ENCODE measurements around the gene DUOXA2. TPM values are rescaled to one million over a fixed set of nuclear protein-coding genes. Genes with fewer than 3 reads are reported as not detected.
"Not testable (repeated sequence)": the region's sequence is repeated elsewhere in the genome, so short reads cannot be mapped to it uniquely, and the experiment has no call there.

DUOXA2 gene
- polyA plus RNA-seq: under 1 TPM; 0.13 to 0.95 (median 0.56) TPM

DNA sequence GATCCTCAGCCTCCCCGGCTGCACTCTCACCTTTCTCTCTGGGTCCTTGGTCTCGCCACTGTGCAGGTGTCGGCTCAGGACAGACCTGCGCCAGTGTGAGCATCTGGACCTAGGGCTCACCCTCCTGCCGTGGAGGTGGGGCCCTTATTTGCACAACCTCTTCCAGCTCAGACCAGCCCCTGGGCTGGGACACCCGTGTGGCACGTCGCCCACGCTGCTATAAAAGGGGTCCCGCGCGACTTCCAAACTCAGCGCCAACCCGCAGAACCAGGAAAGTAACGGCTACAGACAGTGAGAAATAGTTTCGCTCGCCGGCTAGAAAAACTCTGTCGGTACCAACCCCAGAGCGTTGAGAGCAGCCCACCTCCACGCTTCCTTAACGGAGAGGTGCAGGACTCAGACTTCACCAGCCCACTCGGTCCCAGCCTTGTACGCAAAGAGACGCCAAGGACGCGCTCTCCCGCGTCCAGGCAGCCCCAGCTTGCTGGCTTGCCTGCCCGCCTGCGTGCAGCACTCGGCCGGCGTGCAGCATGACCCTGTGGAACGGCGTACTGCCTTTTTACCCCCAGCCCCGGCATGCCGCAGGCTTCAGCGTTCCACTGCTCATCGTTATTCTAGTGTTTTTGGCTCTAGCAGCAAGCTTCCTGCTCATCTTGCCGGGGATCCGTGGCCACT lies at the start of gene DUOXA2, which contains the start of gene DUOX2:
Gene DUOXA2 (plus strand): TSS at position 251 of the 675 bp plus-strand sequence. CDS start 280 bp downstream, at position 531.
Gene DUOX2 (minus strand): TSS at position 97 of the 675 bp plus-strand sequence. CDS start 761 bp downstream, outside the sequence.
- 0 to 3% (median 2%) methylated on average over 42 of the region's 42 CpGs for WGBS, 3 donors
- H3K27ac ChIP-seq (ENCODE audit: low read depth, low read length): no peak within 1 kb of the TSS

GRCh38 chr15:45064386-45064785 lies 49.7 kb upstream of the DUOXA2 start:
- WGBS, 3 donors: 67 to 86% (median 85%) methylated on average over 4 of the region's 4 CpGs
- H3K27ac ChIP-seq (ENCODE audit: low read depth, low read length): no peak overlapping the region

DNA sequence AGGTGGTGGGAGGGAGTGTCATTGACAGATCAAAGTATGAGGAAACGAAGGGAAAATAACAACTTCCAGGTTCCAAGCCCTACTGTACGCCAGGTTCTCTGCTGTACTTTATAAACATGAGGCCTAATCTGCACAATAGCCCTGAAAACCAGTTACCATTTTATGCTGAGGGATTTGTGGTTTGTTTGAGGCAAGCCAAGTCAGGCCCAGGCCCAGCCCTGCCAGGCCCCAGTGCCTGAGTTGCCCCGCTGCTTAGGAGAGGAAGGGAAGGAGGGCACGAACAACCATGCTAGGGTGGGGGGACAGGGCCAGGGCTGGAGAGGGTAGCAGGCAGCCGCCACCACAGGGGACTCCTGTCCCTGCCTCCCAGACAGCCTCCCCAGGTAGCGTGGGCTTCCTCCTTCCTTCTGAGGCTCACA lies 44.2 kb upstream of the DUOXA2 start:
- WGBS, 3 donors: 63 to 85% (median 80%) methylated on average over 3 to 5 of the region's 6 CpGs
- H3K27ac ChIP-seq (ENCODE audit: low read depth, low read length): not testable (repeated sequence)

GRCh38 chr15:45073602-45074001 lies 40.5 kb upstream of the DUOXA2 start:
- not testable (repeated sequence) for H3K27ac ChIP-seq (ENCODE audit: low read depth, low read length)

DNA sequence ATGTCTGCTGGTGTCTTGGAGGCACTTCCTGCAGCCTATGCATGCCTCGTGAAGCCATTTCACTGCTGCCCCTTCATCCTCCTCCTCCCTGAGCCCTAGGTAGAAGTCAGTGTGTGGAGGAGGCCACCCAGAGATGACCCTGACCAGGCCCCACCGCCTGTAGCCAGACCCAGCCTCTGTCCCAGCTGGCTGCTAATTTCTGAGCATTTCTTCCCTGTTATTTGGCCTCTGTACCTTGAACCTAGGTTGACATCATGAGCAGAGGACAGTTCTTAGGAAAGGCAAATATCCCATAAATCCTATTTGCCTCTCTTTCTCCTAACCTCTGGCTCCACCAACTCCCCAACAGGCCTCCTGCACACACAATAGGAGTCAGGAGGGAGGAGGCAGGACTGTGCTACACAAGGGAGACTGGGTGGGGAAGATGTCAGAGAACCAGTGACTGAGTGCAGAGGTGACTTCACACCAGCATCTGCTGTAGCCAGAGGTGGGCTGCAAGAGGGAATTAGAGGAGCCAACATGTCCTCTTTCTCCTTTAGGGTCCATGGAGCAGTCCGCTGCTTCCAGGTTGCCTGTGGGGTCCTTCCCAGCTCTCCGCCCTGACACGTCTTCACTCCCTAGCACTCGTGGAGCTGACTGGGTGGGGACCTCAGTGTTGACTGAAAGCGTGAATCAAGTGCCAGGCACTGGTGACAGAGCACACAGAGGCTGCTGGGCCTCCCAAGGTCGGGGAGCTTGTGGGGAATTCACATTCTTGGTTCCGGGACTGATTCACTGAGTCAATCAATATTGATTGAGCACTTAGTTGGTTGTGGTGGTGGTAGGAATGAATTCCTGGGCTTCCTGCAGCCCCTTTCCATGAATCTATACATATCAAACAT lies 38.4 kb upstream of the DUOXA2 start:
- not testable (repeated sequence) for H3K27ac ChIP-seq (ENCODE audit: low read depth, low read length)

GRCh38 chr15:45077391-45077790 lies 36.7 kb upstream of the DUOXA2 start:
- WGBS, 3 donors: 45 to 78% (median 58%) methylated on average over 2 of the region's 2 CpGs
- not testable (repeated sequence) for H3K27ac ChIP-seq (ENCODE audit: low read depth, low read length)

More for the DNA sequence above, 38.4 kb upstream of the DUOXA2 start:
- WGBS, 3 donors: 92 to 100% (median 100%) methylated on average over 1 of the region's 9 CpGs

DNA sequence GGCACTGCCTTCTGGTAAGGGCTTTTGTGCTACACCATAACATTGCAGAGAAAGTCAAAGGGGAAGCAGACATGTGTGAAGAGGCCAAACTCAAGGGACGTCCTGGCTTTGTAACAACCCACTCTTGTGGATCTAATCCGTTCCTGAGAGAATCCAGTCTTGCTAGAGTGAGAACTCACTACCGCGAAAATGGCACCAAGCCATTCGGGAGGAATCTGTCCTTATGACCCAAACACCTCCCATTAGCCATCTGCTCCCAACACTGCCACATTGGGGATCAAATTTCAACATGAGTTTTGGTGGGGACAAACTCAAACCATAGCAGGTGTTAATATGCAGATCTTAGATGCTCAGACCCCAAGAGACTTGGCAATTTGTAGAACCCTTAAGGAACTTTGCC lies 34.9 kb upstream of the DUOXA2 start:
- WGBS, 3 donors: 59 to 83% (median 75%) methylated on average over 5 of the region's 5 CpGs
- H3K27ac ChIP-seq (ENCODE audit: low read depth, low read length): not testable (repeated sequence)

DNA sequence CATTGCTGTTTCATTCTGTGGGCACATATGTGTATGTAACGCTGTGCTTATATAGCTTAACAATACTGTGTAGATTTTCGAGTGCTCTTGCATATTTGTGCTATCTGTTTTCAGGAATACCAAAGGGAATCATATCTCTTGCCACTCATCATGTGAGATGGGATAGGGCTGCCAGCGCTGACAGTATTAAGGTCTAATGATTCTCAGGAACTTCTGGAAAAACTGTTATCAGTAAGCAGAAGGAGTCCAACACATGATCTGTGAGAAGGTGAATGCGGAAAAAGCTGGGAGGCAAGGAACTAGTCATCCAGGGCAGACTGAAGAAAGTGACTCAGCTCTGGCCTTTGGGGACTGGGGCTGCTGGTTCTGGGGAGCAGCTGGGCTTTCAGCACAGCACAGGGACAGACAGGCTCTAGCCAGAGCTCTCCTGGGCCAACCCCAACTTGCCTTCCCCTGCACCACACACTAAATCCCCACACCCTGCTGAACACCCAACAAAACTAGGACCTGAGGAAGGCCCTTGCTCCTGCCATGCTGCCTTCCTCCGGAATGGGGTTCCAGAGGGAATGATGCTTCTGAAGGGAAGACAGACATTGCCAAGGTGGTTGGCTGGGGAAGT lies 34.4 kb upstream of the DUOXA2 start:
- WGBS, 3 donors: 79 to 94% (median 84%) methylated on average over 5 of the region's 5 CpGs
- H3K27ac ChIP-seq (ENCODE audit: low read depth, low read length): not testable (repeated sequence)

GRCh38 chr15:45080593-45080992 lies 33.5 kb upstream of the DUOXA2 start:
- 86 to 98% (median 86%) methylated on average over 2 of the region's 3 CpGs for WGBS, 3 donors
- not testable (repeated sequence) for H3K27ac ChIP-seq (ENCODE audit: low read depth, low read length)

DNA sequence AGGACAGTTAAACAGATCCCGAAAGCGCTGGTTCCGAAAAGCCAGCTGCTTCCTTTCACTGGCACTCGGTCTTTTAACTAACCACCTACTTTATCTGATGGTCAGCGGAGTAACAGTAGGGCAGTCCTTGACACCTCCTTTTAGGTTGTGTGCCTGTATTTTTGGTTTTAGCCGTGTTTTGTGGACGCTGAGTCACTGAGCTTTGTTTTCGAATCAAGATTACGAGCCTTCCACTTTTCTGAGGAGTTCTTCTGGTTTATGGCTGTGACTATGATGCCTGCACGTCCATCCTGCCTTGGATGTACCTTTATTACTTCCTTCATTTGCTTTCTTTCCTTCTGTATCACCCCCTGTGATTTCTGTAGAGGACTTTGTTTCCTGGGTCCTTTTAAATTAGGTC lies 31.7 kb upstream of the DUOXA2 start:
- 80 to 91% (median 81%) methylated on average over 9 to 10 of the region's 10 CpGs for WGBS, 3 donors
- not testable (repeated sequence) for H3K27ac ChIP-seq (ENCODE audit: low read depth, low read length)

DNA sequence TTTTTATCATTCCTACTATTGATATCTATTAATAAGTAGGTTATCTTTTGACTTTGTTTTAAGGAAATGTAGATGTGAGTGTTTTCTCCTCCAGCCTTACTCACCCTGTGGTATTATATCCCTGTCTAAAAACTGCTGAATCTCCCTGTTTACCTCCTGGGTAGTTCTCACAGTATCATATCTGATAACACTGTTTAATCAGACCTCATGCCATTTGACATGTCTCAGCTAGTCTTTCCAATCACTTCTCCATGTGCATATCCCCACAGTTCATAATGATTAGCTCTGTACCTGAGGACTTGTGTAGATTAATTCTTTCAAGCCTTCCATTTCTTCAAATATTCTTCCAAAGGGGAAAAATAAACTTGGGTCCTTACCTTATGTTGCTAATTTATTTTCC lies 30.9 kb upstream of the DUOXA2 start:
- no peak overlapping the region for H3K27ac ChIP-seq (ENCODE audit: low read depth, low read length)

DNA sequence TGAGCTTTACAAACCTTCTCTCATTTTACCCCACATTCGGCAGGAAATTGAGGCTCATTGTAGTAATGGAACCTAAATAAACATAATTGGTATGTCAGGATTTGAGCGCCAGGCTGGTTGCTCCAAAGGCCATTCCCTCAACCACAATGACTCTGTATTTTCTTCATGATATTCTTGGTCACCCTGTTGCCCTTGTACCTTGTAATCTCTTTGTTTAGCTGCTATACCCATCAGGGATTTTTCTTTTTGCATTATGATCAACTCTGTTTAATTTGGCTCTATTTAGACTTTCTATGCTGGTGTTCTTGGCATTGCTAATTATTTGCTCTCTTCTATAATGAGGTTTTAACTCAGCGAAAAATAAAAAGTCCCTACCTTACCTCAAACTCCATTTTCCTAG lies 30.0 kb upstream of the DUOXA2 start:
- no peak overlapping the region for H3K27ac ChIP-seq (ENCODE audit: low read depth, low read length)
- 71 to 79% (median 74%) methylated on average over 3 of the region's 3 CpGs for WGBS, 3 donors

DNA sequence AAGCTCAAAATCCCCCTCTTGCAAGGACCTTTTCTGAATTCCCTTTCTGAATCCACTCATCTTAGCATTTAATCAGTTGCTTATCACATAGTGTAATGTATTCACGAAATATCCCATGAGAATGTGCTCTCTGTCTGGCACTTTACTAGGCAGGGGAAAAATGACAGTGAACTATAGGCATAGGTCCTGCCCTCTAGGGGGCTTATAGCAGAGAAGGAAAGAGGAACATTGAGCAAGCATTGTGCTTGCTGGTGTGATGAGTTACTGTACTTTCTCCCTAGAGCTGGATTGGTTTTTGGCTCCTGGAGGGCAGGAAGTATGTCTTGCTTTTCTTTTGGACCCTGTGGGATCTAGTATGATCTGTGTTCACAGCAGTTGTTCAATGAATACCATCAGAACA lies 26.6 kb upstream of the DUOXA2 start:
- WGBS, 3 donors: 67 to 85% (median 81%) methylated on average over 1 of the region's 1 CpG
- H3K27ac ChIP-seq (ENCODE audit: low read depth, low read length): no peak overlapping the region

DNA sequence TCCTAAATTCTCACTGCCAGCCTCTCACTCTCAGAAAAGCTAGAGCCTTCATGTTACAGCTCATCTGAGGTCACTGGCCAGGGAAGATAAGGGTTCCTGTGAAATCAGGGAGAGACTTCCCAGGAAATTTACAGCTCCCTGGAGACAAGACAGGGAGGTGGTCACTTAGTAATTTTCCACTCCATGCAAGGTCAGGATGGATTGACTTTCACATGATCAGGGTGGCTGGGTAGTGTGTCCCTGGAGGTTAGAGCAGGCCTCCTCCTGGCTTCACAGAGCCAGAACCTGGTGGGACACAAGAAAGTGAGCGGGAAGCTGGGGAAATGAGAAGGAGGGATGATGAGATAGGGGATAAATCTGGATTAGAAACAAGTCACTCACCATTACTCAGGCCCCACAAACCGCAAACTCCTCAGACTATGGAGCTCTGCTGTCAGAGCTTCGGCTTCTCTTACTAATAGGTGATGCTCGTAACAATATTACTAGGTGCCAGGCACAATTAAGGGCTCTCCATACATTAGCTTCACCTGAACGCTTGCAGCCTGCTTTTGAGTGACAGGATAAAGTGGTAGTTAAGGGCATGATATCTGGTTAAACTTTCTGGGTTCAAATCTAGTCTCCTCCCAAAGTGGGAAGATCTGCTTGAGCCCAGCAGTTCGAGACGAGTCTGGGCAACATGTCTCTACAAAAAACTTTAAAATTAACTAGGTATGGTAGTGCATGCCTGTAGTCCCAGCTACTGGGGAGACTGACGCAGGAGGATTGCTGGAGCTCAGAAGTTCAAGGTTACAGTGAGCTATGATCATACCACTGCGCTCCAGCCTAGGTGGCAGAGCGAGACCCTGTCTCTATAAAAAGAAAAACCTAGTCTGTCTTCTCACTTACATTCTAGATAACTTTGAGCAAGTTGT lies 25.1 kb upstream of the DUOXA2 start:
- 86 to 89% (median 87%) methylated on average over 10 of the region's 10 CpGs for WGBS, 3 donors
- no peak overlapping the region for H3K27ac ChIP-seq (ENCODE audit: low read depth, low read length)

- WGBS, 3 donors: 54 to 73% (median 60%) methylated on average over 3 of the region's 3 CpGs
- H3K27ac ChIP-seq (ENCODE audit: low read depth, low read length): no peak overlapping the region
Observed at GRCh38 chr15:45089712-45090373, 24.3 kb upstream of the DUOXA2 start.

GRCh38 chr15:45091161-45091560 lies 23.0 kb upstream of the DUOXA2 start:
- H3K27ac ChIP-seq (ENCODE audit: low read depth, low read length): no peak overlapping the region
- WGBS, 3 donors: 58 to 65% (median 62%) methylated on average over 7 of the region's 7 CpGs

- WGBS, 3 donors: 71 to 93% (median 81%) methylated on average over 2 of the region's 2 CpGs
- no peak overlapping the region for H3K27ac ChIP-seq (ENCODE audit: low read depth, low read length)
Observed at GRCh38 chr15:45091576-45091975, 22.6 kb upstream of the DUOXA2 start.

GRCh38 chr15:45093013-45093412 lies 21.1 kb upstream of the DUOXA2 start:
- 83 to 91% (median 84%) methylated on average over 4 of the region's 4 CpGs for WGBS, 3 donors
- no peak overlapping the region for H3K27ac ChIP-seq (ENCODE audit: low read depth, low read length)
